Psoas muscle (tissue), 8 donors: ENCODE data around the gene DIAPH1. TPM values are rescaled to one million over a fixed set of nuclear protein-coding genes. Genes with fewer than 3 reads are reported as not detected.

Experiments used
- ATAC-seq, 4 donors: fragments of 200-7000 bp; cut with Tn5 transposase; one replicate each; pipeline ENCODE4 v1.9.1; 2020; ENCODE audit warnings: moderate library complexity in 3 of 4, mild to moderate bottlenecking in 2 of 4
- DNase-seq, 2 donors: peaks; one replicate each; pipeline ENCODE4 v3.0.0-alpha.2; 2020
- H3K27ac ChIP-seq: fragments of 200-600 bp; one replicate; pipeline ENCODE4 v1.8.0; 2022
- H3K27me3 ChIP-seq, 3 donors: fragments of 200-600 bp in 1 of 3; one replicate each; pipeline versions ENCODE4 v1.6.1 to v1.8.0; 2013 to 2022; ENCODE audit warnings: low read length in 2 of 3, mild to moderate bottlenecking in 2 of 3, moderate library complexity in 1 of 3; ENCODE audit not compliant: insufficient read depth in 3 of 3
- H3K36me3 ChIP-seq, 2 donors: fragments of 200-600 bp in 1 of 2; one replicate each; pipeline versions ENCODE4 v1.6.1 to v1.8.0; 2013 to 2022; ENCODE audit warnings: low read depth in 1 of 2, mild to moderate bottlenecking in 1 of 2, moderate library complexity in 1 of 2; ENCODE audit not compliant: insufficient read depth in 1 of 2
- H3K4me1 ChIP-seq: fragments of 200-600 bp; one replicate; pipeline ENCODE4 v1.8.0; 2022
- H3K4me3 ChIP-seq: fragments of 200-600 bp; one replicate; pipeline ENCODE4 v1.8.0; 2022; ENCODE audit warnings: mild to moderate bottlenecking
- H3K9me3 ChIP-seq: fragments of 200-600 bp; one replicate; pipeline ENCODE4 v1.8.0; 2022
- WGBS, 3 donors: extraction: QIAGEN DNeasy Blood & Tissue Kit; methylation state at CpG; one replicate each; pipeline versions ENCODE4 v1.1.6 to v1.1.7; 2013; 5-methylcytosine and 5-hydroxymethylcytosine counted together
- intact Hi-C, 2 donors: fragments of 100-400 bp; cut with DNase I; formaldehyde crosslinking; loops; one replicate each; pipeline versions ENCODE4 v1.11.0 to v1.14.2; 2022
- polyA plus RNA-seq, 3 donors: library from polyadenylated mRNA; stranded (reverse); fragments of 200-250 nt; gene quantifications; one replicate each; pipeline ENCODE4 v1.2.3, GENCODE V29; 2013
- total RNA-seq, 4 donors: library from RNA; stranded (reverse); fragmentation: NEBNext Ultra II Directional in 2 of 4; extraction: Animal tissue kit (Norgen Biotek cat#: 25700) in 2 of 4; gene quantifications; one replicate each; pipeline versions ENCODE4 v1.2.1 to v1.2.4, GENCODE V29; 2021 to 2023
- TF ChIP-seq, protein P1 (sequence below): fragments of 200-600 bp; IDR thresholded peaks from one replicate; pipeline ENCODE4 v1.8.0; 2022; ENCODE audit warnings: antibody characterized with exemption
- donor health status: healthy with polysubstance abuse.
- donor health status: DM: no; HTN: no; CAD: no; lungs with moderate emphysema.
- donor health status: Bipolar disorder and iron deficiency.
- donor health status: healthy.
- donor health status: DM: yes; HTN: yes; CAD: no.
- donor health status: DM: no; HTN: no; CAD: no.
- donor health status: DM: no; HTN: no; CAD: no.
- donor health status: DM: yes; HTN: yes; CAD: no.

DIAPH1 gene
- total and polyA plus RNA-seq, 7 donors, result 93.1 to 217 (median 137) TPM

DNA sequence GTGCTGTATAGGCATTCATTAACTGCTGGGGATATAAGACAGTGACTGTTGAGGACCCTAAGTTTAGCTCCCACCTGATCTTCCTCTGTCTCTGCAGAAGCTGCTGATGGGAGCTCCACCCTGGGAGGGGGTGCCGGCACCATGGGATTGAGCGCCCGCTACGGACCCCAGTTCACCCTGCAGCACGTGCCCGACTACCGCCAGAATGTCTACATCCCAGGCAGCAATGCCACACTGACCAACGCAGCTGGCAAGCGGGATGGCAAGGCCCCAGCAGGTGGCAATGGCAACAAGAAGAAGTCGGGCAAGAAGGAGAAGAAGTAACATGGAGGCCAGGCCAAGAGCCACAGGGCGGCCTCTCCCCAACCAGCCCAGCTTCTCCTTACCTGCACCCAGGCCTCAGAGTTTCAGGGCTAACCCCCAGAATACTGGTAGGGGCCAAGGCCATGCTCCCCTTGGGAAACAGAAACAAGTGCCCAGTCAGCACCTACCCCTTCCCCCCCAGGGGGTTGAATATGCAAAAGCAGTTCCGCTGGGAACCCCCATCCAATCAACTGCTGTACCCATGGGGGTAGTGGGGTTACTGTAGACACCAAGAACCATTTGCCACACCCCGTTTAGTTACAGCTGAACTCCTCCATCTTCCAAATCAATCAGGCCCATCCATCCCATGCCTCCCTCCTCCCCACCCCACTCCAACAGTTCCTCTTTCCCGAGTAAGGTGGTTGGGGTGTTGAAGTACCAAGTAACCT, 107.8 kb downstream of the DIAPH1 start:
- ATAC-seq, result no peak
- intact Hi-C loops, result loop anchor here in 1 of 2 donors (5.0 kb wide), 2 partner anchors 34 to 79 kb away; partner anchors contain the start of genes PCDHGA12 and PCDHGC3
- H3K9me3 ChIP-seq, result no peaks in the 10 kb centered on the region
- 83 to 88% (median 85%) methylated on average over 13 to 14 of the region's 14 CpGs for WGBS, 3 donors
- H3K4me1 ChIP-seq, result peaks cover 60% of the 10 kb centered on the region
- no peak overlapping the region for H3K4me3 ChIP-seq
- peaks cover 6 to 23% of the 10 kb centered on the region in 2 donors for H3K36me3 ChIP-seq
- H3K27ac ChIP-seq, result peak overlapping the region; percentile 38
- TF ChIP-seq, protein P1, sequence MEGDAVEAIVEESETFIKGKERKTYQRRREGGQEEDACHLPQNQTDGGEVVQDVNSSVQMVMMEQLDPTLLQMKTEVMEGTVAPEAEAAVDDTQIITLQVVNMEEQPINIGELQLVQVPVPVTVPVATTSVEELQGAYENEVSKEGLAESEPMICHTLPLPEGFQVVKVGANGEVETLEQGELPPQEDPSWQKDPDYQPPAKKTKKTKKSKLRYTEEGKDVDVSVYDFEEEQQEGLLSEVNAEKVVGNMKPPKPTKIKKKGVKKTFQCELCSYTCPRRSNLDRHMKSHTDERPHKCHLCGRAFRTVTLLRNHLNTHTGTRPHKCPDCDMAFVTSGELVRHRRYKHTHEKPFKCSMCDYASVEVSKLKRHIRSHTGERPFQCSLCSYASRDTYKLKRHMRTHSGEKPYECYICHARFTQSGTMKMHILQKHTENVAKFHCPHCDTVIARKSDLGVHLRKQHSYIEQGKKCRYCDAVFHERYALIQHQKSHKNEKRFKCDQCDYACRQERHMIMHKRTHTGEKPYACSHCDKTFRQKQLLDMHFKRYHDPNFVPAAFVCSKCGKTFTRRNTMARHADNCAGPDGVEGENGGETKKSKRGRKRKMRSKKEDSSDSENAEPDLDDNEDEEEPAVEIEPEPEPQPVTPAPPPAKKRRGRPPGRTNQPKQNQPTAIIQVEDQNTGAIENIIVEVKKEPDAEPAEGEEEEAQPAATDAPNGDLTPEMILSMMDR, result no peak
- DNase-seq, result no peak
- no peaks in the 10 kb centered on the region for H3K27me3 ChIP-seq

DNA sequence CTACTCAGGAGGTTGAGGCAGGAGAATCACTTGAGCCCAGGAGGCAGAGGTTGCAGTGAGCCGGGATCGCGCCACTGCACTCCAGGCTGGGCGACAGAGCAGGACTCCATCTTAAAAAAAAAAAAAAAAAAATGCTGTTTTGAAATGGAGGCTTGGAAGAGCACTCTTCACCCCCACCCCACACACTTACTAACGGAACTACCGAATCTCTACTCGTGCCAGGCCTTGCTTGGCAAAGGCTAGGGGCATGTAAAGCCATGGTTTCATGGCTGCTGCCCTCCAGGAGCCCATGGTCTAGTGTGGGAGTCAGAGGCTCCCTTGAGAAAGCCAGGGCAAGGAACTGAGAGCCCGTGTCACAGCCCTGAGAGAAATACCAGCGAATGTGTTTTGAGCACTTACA, 108.6 kb downstream of the DIAPH1 start:
- WGBS, 3 donors, result 72 to 79% (median 75%) methylated on average over 9 of the region's 9 CpGs

DNA sequence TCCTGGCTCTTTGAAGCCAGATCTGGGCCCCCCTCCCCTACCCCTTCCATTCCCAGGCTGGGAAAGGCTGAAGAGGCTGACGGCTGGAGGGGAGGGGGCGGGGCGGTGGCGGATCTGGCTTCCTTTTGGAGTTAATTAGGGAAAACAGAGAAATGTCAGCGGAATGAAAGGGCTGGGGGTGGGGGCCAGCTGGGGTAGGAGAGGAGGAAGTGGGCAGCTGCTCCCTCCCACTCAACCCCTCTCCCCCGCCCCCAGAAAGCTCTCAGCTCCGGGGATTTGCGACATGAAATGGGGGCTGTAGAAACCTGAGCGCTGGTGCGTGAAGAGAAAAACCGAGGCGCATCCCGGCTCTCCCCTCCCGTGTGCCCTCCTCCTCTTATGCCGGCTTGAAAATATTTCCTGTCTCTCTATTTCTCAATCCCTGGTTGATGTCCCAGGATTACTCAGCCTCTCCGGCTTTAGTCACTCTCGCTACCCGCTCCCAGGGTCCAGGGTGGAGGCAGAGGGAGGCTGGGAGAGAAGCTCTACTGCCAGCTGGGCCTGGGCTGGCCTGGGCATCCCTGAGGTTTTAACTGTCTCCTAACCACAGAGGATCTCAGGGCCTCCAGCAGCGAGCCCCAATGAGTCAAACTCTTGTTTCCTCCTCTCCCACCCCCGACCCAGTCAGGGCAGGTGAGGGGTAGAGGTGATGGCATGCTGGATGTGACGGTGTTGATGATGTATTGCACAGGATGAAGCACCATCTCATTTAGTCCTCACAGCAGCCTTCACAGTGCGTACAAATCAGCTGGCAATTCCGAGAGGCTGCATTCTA, 109.8 kb downstream of the DIAPH1 start:
- peaks cover 6 to 18% of the 10 kb centered on the region in 2 donors for H3K36me3 ChIP-seq
- peak overlapping the region; percentile 40 for H3K4me3 ChIP-seq
- no peaks in the 10 kb centered on the region for H3K9me3 ChIP-seq
- TF ChIP-seq, protein P1, result no peak
- intact Hi-C loops, result no loop called here
- peaks cover 39% of the 10 kb centered on the region for H3K4me1 ChIP-seq
- peak; percentile 83 to 89 for DNase-seq
- H3K27ac ChIP-seq, result peak overlapping the region; percentile 73
- H3K27me3 ChIP-seq, result no peaks in the 10 kb centered on the region
- WGBS, 3 donors, result 33 to 35% (median 33%) methylated on average over 22 to 23 of the region's 23 CpGs
- ATAC-seq, result peak; percentile 39 to 68 (median 62)

More for the DNA sequence above, 108.6 kb downstream of the DIAPH1 start:
- Histone ChIP-seq H3K36me3 (peaks cover 6 to 18% of the 10 kb centered on the region in 2 donors), H3K4me1 (peaks cover 51% of the 10 kb centered on the region), H3K4me3 (no peak overlapping the region), H3K9me3 (no peaks in the 10 kb centered on the region), H3K27ac (peak overlapping the region; percentile 38), H3K27me3 (no peaks in the 10 kb centered on the region)
- TF ChIP-seq, protein P1, result no peak
- ATAC-seq (no peak), DNase-seq (no peak)
- intact Hi-C loops, result loop anchor here in 1 of 2 donors (5.0 kb wide), 2 partner anchors 33 to 78 kb away; partner anchors contain the start of genes PCDHGA12 and PCDHGC3

DNA sequence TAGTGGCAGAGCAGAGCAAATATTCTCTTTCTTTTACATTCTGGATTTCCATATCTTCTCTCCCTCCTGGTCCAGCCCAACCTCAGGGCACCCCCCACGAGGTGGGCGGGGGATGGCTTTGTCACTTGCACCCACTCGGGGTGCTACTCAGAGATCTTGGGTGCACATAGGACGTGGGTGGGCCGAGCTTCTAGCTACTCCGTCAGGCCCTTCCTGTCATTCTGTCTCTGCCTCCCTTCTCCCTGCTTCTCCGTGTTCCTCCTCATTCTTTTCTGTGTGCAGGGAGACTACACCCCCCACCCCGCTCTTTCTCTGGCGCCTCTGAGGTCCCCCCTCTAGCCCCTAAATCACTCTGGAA, 110.4 kb downstream of the DIAPH1 start:
- intact Hi-C loops, result no loop called here
- peak overlapping the region; percentile 40 for H3K4me3 ChIP-seq
- ATAC-seq, result no peak
- H3K27ac ChIP-seq, result peak overlapping the region; percentile 73
- no peaks in the 10 kb centered on the region for H3K9me3 ChIP-seq
- no peak for DNase-seq
- H3K36me3 ChIP-seq, result peaks cover 6 to 18% of the 10 kb centered on the region in 2 donors
- H3K27me3 ChIP-seq, result no peaks in the 10 kb centered on the region
- WGBS, 3 donors, result 30 to 39% (median 39%) methylated on average over 9 of the region's 9 CpGs
- TF ChIP-seq, protein P1, result no peak
- H3K4me1 ChIP-seq, result peaks cover 35% of the 10 kb centered on the region
